HepG2 (cell line): Measurements from ENCODE around the gene SRRM3. TPM values are rescaled to one million over a fixed set of nuclear protein-coding genes. Genes with fewer than 3 reads are reported as not detected.

ENCODE experiments used
- E2F2 ChIP-seq: sonication (generic); formaldehyde crosslinking; IDR thresholded peaks from 2 replicates; pipeline ENCODE4 v1.4.0; 2020; ENCODE audit warnings: missing genetic modification reagents, borderline replicate concordance
- E2F5 ChIP-seq: sonication (generic); formaldehyde crosslinking; conservative IDR thresholded peaks from 2 replicates; pipeline ENCODE4 v1.4.0; 2020; ENCODE audit warnings: missing genetic modification reagents
- EZH2 ChIP-seq: conservative IDR thresholded peaks from 2 replicates; pipeline ENCODE4 v1.6.1; 2012; ENCODE audit warnings: mild to moderate bottlenecking, low read depth, low read length, moderate library complexity
- JUN ChIP-seq: sonication (generic); formaldehyde crosslinking; IDR thresholded peaks from 2 replicates; pipeline ENCODE4 v1.4.0; 2020; ENCODE audit warnings: mild to moderate bottlenecking, missing genetic modification reagents
- KLF12 ChIP-seq: sonication (generic); formaldehyde crosslinking; IDR thresholded peaks from 2 replicates; pipeline ENCODE4 v1.4.0; 2020; ENCODE audit warnings: missing genetic modification reagents, borderline replicate concordance
- MXD4 ChIP-seq: IDR thresholded peaks from 2 replicates; pipeline ENCODE4 v1.6.1; 2016; ENCODE audit warnings: mild to moderate bottlenecking, missing biosample characterization, missing genetic modification reagents
- MYC ChIP-seq: sonication (generic); formaldehyde crosslinking; IDR thresholded peaks from 2 replicates; pipeline ENCODE4 v1.9.0; 2021; ENCODE audit warnings: missing genetic modification reagents, borderline replicate concordance
- MZF1 ChIP-seq: sonication (generic); formaldehyde crosslinking; IDR thresholded peaks from 2 replicates; pipeline ENCODE4 v1.8.1; 2023; ENCODE audit warnings: mild to moderate bottlenecking, missing genetic modification reagents, borderline replicate concordance
- SP140L ChIP-seq: sonication (generic); formaldehyde crosslinking; IDR thresholded peaks from 2 replicates; pipeline ENCODE4 v1.4.0; 2020; ENCODE audit warnings: missing genetic modification reagents, borderline replicate concordance
- SP5 ChIP-seq: IDR thresholded peaks from 2 replicates; pipeline ENCODE4 v1.6.1; 2016; ENCODE audit warnings: low read depth, borderline replicate concordance
- SRSF1 ChIP-seq: fragments of 200-400 bp; formaldehyde crosslinking; optimal IDR thresholded peaks from 2 replicates; pipeline ENCODE3; 2017; ENCODE audit warnings: mild to moderate bottlenecking, low read depth, low read length, moderate library complexity
- TEAD3 ChIP-seq: optimal IDR thresholded peaks from 2 replicates; pipeline ENCODE3; 2016; ENCODE audit warnings: borderline replicate concordance
- TMF1 ChIP-seq: sonication (generic); formaldehyde crosslinking; IDR thresholded peaks from 2 replicates; pipeline ENCODE4 v1.8.1; 2022; ENCODE audit warnings: low read depth, missing genetic modification reagents
- ZBTB37 ChIP-seq: sonication (generic); formaldehyde crosslinking; IDR thresholded peaks from 2 replicates; pipeline ENCODE4 v1.4.0; 2020; ENCODE audit warnings: mild to moderate bottlenecking, missing genetic modification reagents
- ZIK1 ChIP-seq: sonication (generic); formaldehyde crosslinking; IDR thresholded peaks from 2 replicates; pipeline ENCODE4 v1.5.0; 2020; ENCODE audit warnings: mild to moderate bottlenecking, low read depth, missing genetic modification reagents, borderline replicate concordance
- ZNF383 ChIP-seq: sonication (generic); formaldehyde crosslinking; IDR thresholded peaks from 2 replicates; pipeline ENCODE4 v1.4.0; 2020; ENCODE audit warnings: missing genetic modification reagents, mild to moderate bottlenecking, borderline replicate concordance
- ZNF510 ChIP-seq: sonication (generic); formaldehyde crosslinking; IDR thresholded peaks from 2 replicates; pipeline ENCODE4 v1.4.0; 2020; ENCODE audit warnings: low read depth, mild to moderate bottlenecking, missing genetic modification reagents
- ZNF562 ChIP-seq: sonication (generic); formaldehyde crosslinking; IDR thresholded peaks from 2 replicates; pipeline ENCODE4 v1.8.0; 2022; ENCODE audit warnings: missing genetic modification reagents, borderline replicate concordance
- ZNF605 ChIP-seq: sonication (generic); formaldehyde crosslinking; IDR thresholded peaks from 2 replicates; pipeline ENCODE4 v1.8.0; 2022; ENCODE audit warnings: mild to moderate bottlenecking, missing genetic modification reagents
- ZNF709 ChIP-seq: sonication (generic); formaldehyde crosslinking; IDR thresholded peaks from 2 replicates; pipeline ENCODE4 v1.5.0; 2020; ENCODE audit warnings: mild to moderate bottlenecking, missing genetic modification reagents
- ZNF720 ChIP-seq: sonication (generic); formaldehyde crosslinking; IDR thresholded peaks from 2 replicates; pipeline ENCODE4 v1.4.0; 2020; ENCODE audit warnings: missing genetic modification reagents
- ZNF841 ChIP-seq: sonication (generic); formaldehyde crosslinking; IDR thresholded peaks from 2 replicates; pipeline ENCODE4 v1.8.1; 2023; ENCODE audit warnings: missing genetic modification reagents, borderline replicate concordance
- polyA plus RNA-seq, 8 experiments: library from polyadenylated mRNA; depleted of rRNA in 3 of 8; stranded (reverse) in 7 of 8; unstranded in 1 of 8; fragments of >200 nt; fragmentation: Illumina TruSeq in 4 of 8; extraction: Trizol in 4 of 8; gene quantifications; 2 replicates each; pipeline versions ENCODE4 v1.2.1 to v1.2.3, GENCODE V29; 2011 to 2016; ENCODE audit warnings: low read depth in 4 of 8, missing spikeins in 1 of 8, mixed read lengths in 1 of 8; ENCODE audit not compliant: insufficient read depth in 1 of 8
- total RNA-seq, 5 experiments: library from RNA; depleted of rRNA; stranded (reverse); fragments of >200 nt; fragmentation: Illumina TruSeq; extraction: Trizol; gene quantifications; 2 replicates each; pipeline ENCODE4 v1.2.3, GENCODE V29; 2016; ENCODE audit warnings: low read depth in 1 of 5
- TF ChIP-seq, protein P1 (sequence below): sonication (generic); formaldehyde crosslinking; IDR thresholded peaks from 2 replicates; pipeline ENCODE4 v1.9.0; 2021; ENCODE audit warnings: missing genetic modification reagents, borderline replicate concordance
- TF ChIP-seq, protein P2 (sequence below): sonication (generic); formaldehyde crosslinking; IDR thresholded peaks from 2 replicates; pipeline ENCODE4 v1.4.0; 2020; ENCODE audit warnings: missing genetic modification reagents

The SRRM3 gene
- total and polyA plus RNA-seq, 2 of the 13 experiments (the other 11 are each of a cell fraction or from before 2014, with no cell fraction given) = 0.13 to 0.54 TPM

DNA sequence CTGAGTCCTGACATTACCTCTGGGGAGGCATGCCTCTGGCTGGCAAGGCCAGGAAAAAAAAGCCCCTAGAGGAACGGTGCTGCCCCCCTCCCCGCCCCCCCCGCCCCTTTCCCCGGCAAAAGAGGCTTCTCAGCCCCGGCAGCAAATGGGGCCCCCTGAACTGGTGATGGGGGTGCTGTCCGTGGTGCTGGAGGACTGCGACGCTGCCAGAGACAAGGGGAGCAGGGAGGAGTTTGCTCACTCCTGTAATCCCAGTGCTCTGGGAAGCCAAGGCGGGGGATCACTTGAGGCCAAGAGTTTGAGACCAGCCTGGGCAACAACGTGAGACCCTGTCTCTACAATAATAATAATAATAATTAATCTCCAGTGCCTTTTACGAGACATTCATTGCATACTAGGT, 23.7 kb downstream of the SRRM3 start (continued):
- TF ChIP-seq SP140L (CRISPR knock-in tag) = no peak
- no peak for TF ChIP-seq ZNF720
- TF ChIP-seq, protein P1, sequence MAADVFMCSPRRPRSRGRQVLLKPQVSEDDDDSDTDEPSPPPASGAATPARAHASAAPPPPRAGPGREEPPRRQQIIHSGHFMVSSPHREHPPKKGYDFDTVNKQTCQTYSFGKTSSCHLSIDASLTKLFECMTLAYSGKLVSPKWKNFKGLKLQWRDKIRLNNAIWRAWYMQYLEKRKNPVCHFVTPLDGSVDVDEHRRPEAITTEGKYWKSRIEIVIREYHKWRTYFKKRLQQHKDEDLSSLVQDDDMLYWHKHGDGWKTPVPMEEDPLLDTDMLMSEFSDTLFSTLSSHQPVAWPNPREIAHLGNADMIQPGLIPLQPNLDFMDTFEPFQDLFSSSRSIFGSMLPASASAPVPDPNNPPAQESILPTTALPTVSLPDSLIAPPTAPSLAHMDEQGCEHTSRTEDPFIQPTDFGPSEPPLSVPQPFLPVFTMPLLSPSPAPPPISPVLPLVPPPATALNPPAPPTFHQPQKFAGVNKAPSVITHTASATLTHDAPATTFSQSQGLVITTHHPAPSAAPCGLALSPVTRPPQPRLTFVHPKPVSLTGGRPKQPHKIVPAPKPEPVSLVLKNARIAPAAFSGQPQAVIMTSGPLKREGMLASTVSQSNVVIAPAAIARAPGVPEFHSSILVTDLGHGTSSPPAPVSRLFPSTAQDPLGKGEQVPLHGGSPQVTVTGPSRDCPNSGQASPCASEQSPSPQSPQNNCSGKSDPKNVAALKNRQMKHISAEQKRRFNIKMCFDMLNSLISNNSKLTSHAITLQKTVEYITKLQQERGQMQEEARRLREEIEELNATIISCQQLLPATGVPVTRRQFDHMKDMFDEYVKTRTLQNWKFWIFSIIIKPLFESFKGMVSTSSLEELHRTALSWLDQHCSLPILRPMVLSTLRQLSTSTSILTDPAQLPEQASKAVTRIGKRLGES (CRISPR knock-in tag) = 0 out of 2 replicates have a peak, but pooled peaks have one; percentile 31
- no peak for TF ChIP-seq ZIK1
- no peak for TF ChIP-seq ZNF562 (CRISPR knock-in tag)
- no peak for TF ChIP-seq SRSF1
- no peak for TF ChIP-seq SP5 (CRISPR knock-in tag)
- TF ChIP-seq ZNF841 (CRISPR knock-in tag) = no peak
- TF ChIP-seq MZF1 (CRISPR knock-in tag) = no peak
- no peak for TF ChIP-seq ZBTB37 (CRISPR knock-in tag)
- TF ChIP-seq JUN (CRISPR knock-in tag) = no peak
- TF ChIP-seq MXD4 (CRISPR knock-in tag) = peak; percentile 24; the same call in 1 of the 2 replicates
- no peak for TF ChIP-seq ZNF510 (CRISPR knock-in tag)
- no peak for TF ChIP-seq KLF12 (CRISPR knock-in tag)
- TF ChIP-seq E2F2 (CRISPR knock-in tag) = no peak
- no peak for TF ChIP-seq ZNF383
- TF ChIP-seq MYC (CRISPR knock-in tag) = no peak
- TF ChIP-seq TMF1 = 0 out of 2 replicates have a peak, but pooled peaks have one; percentile 58
- TF ChIP-seq EZH2 = no peak
- no peak for TF ChIP-seq E2F5 (CRISPR knock-in tag)
- peak; percentile 50; the same call in 1 of the 2 replicates for TF ChIP-seq ZNF709 (CRISPR knock-in tag)
- TF ChIP-seq TEAD3 (CRISPR knock-in tag) = no peak
- no peak for TF ChIP-seq ZNF605 (CRISPR knock-in tag)
- TF ChIP-seq, protein P2, sequence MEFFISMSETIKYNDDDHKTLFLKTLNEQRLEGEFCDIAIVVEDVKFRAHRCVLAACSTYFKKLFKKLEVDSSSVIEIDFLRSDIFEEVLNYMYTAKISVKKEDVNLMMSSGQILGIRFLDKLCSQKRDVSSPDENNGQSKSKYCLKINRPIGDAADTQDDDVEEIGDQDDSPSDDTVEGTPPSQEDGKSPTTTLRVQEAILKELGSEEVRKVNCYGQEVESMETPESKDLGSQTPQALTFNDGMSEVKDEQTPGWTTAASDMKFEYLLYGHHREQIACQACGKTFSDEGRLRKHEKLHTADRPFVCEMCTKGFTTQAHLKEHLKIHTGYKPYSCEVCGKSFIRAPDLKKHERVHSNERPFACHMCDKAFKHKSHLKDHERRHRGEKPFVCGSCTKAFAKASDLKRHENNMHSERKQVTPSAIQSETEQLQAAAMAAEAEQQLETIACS (CRISPR knock-in tag) = no peak
